ENCODE measurements around the gene SCGB1A1.

- TF ChIP-seq POLR2A (IDR thresholded peaks at IDR 0.05; ENCODE audit: low read depth, low read length) (no peak), SPI1 (IDR thresholded peaks at IDR 0.05; ENCODE audit: low read depth, low read length) (no peak), POLR2AphosphoS5 (IDR thresholded peaks at IDR 0.05; ENCODE audit: low read depth, low read length) (no peak), POU2F2 (IDR thresholded peaks at IDR 0.05; ENCODE audit: low read depth, low read length) (no peak)
Measured at GRCh38 chr11:62458212-62459002, 39.6 kb downstream of the SCGB1A1 start.

Data from GM12891 (cell line).